ENCODE measurements around the gene TAF5. TPM values are rescaled to one million over a fixed set of nuclear protein-coding genes. Genes with fewer than 3 reads are reported as not detected.
"Not testable (repeated sequence)": the region's sequence is repeated elsewhere in the genome, so short reads cannot be mapped to it uniquely, and the experiment has no call there.

The TAF5 gene
- total RNA-seq = 14.3 TPM

- FAIRE-seq (no peak), DNase-seq (ENCODE audit: low spot score in 2 of 2) (peak; percentile 90 to 93)
These were observed at the start of gene TAF5 for GRCh38 chr10:103367782-103368518. TAF5 (plus strand) TSS chr10:103367976; CDS start chr10:103367990, 14 bp downstream.

- FAIRE-seq (no peak), DNase-seq (ENCODE audit: low spot score in 2 of 2) (no peak)
These were observed 39.9 kb upstream of the TAF5 start for GRCh38 chr10:103327906-103328305.

- FAIRE-seq (peak; percentile 74), DNase-seq (ENCODE audit: low spot score in 2 of 2) (no peak)
These were observed 33.7 kb upstream of the TAF5 start for GRCh38 chr10:103333934-103334520.

- FAIRE-seq (no peak), DNase-seq (ENCODE audit: low spot score in 2 of 2) (no peak)
These were observed 33.2 kb upstream of the TAF5 start for GRCh38 chr10:103334567-103334966.

- DNase-seq (ENCODE audit: low spot score in 2 of 2) (no peak), FAIRE-seq (no peak)
These were observed 31.4 kb upstream of the TAF5 start for GRCh38 chr10:103336370-103336769.

- no peak for DNase-seq (ENCODE audit: low spot score in 2 of 2)
- FAIRE-seq = no peak
These were observed 17.6 kb upstream of the TAF5 start for GRCh38 chr10:103350175-103350516.

- DNase-seq (ENCODE audit: low spot score in 2 of 2) (peak; percentile 86 to 88), FAIRE-seq (no peak)
These were observed 17.1 kb upstream of the TAF5 start, which contains the start of gene PCGF6 for GRCh38 chr10:103350517-103351260. PCGF6 (minus strand) TSS chr10:103351140; CDS start chr10:103351066, 74 bp downstream.

- DNase-seq (ENCODE audit: low spot score in 2 of 2) (no peak), FAIRE-seq (no peak)
These were observed 14.5 kb upstream of the TAF5 start for GRCh38 chr10:103353281-103353680.

GRCh38 chr10:103354567-103354966, 13.2 kb upstream of the TAF5 start:
- FAIRE-seq; DNase-seq (ENCODE audit: low spot score in 2 of 2): not testable (repeated sequence)

GRCh38 chr10:103355906-103356599, 11.7 kb upstream of the TAF5 start:
- FAIRE-seq = no peak

GRCh38 chr10:103359493-103359892, 8.3 kb upstream of the TAF5 start:
- not testable (repeated sequence) for FAIRE-seq; DNase-seq (ENCODE audit: low spot score in 2 of 2)

More at GRCh38 chr10:103355906-103356599, 11.7 kb upstream of the TAF5 start:
- DNase-seq (ENCODE audit: low spot score in 2 of 2) = no peak

GRCh38 chr10:103360791-103361190, 7.0 kb upstream of the TAF5 start:
- FAIRE-seq; DNase-seq (ENCODE audit: low spot score in 2 of 2): not testable (repeated sequence)

- DNase-seq (ENCODE audit: low spot score in 2 of 2) = no peak
- FAIRE-seq = no peak
These were observed 396 bp upstream of the TAF5 start for GRCh38 chr10:103367379-103367781.

GRCh38 chr10:103373544-103373943, 5.8 kb downstream of the TAF5 start:
- no peak for FAIRE-seq
- DNase-seq (ENCODE audit: low spot score in 2 of 2) = no peak

GRCh38 chr10:103374263-103374662, 6.5 kb downstream of the TAF5 start:
- FAIRE-seq (no peak), DNase-seq (ENCODE audit: low spot score in 2 of 2) (no peak)

GRCh38 chr10:103382769-103383168, 15.0 kb downstream of the TAF5 start:
- FAIRE-seq (no peak), DNase-seq (ENCODE audit: low spot score in 2 of 2) (no peak)

GRCh38 chr10:103394180-103394579, 26.4 kb downstream of the TAF5 start:
- no peak for DNase-seq (ENCODE audit: low spot score in 2 of 2)
- no peak for FAIRE-seq

- no peak for DNase-seq (ENCODE audit: low spot score in 2 of 2)
- no peak for FAIRE-seq
These were observed 27.9 kb downstream of the TAF5 start for GRCh38 chr10:103395754-103396066.

- DNase-seq (ENCODE audit: low spot score in 2 of 2) = peak; percentile 75 to 91
- peak; percentile 80 for FAIRE-seq
These were observed 28.5 kb downstream of the TAF5 start, which contains the start of the genes ATP5MK and PDCD11 for GRCh38 chr10:103396067-103396788. ATP5MK (minus strand) TSS chr10:103396475; CDS start chr10:103392457, 4,018 bp downstream. PDCD11 (plus strand) TSS chr10:103396626; CDS start chr10:103398427, 1,801 bp downstream.

- DNase-seq (ENCODE audit: low spot score in 2 of 2) (no peak), FAIRE-seq (no peak)
These were observed 29.0 kb downstream of the TAF5 start for GRCh38 chr10:103396789-103397087.

Data from frontal cortex (tissue), 4 donors.